Common myeloid progenitor, CD34-positive (primary cell): ENCODE measurements around the gene VEGFB.

ENCODE experiments used
- CTCF ChIA-PET: fragments of 350-600 bp; sonication (Branson Sonifier 250); formaldehyde crosslinking; loops from one replicate; lab custom pipeline; 2021; ENCODE audit warnings: antibody characterized with exemption; lab: Charles Lee
- POLR2A ChIA-PET: fragments of 350-600 bp; sonication (Branson Sonifier 250); formaldehyde crosslinking; loops from one replicate; lab custom pipeline; 2021; ENCODE audit warnings: antibody characterized with exemption; lab: Charles Lee
- DNase-seq, 3 donors: peaks; one replicate each; pipeline versions ENCODE4 v3.0.0 to v3.0.0-alpha.2; 2013
- H3K27ac ChIP-seq, 2 experiments: 1 replicate in 1 of 2; 2 replicates in 1 of 2; pipeline ENCODE4 v1.7.0; 2013; ENCODE audit warnings: inconsistent platforms in 2 of 2, low read length in 2 of 2, mild to moderate bottlenecking in 2 of 2, low read depth in 1 of 2, moderate library complexity in 1 of 2; ENCODE audit not compliant: severe bottlenecking in 2 of 2, insufficient read depth in 1 of 2, poor library complexity in 1 of 2
- H3K27me3 ChIP-seq, 5 experiments: replicated peaks in 2 of 5; 1 replicate in 3 of 5; 2 replicates in 2 of 5; pipeline versions ENCODE4 v1.6.1 to v1.7.0; 2013; ENCODE audit warnings: low read length in 4 of 5, mild to moderate bottlenecking in 2 of 5, moderate library complexity in 2 of 5, inconsistent platforms in 1 of 5; ENCODE audit not compliant: insufficient read depth in 5 of 5, control insufficient read depth in 4 of 5
- H3K36me3 ChIP-seq, 4 experiments: 1 replicate in 2 of 4; 2 replicates in 2 of 4; pipeline versions ENCODE4 v1.6.1 to v1.7.0; 2013; ENCODE audit warnings: low read length in 3 of 4, control low read depth in 1 of 4, mild to moderate bottlenecking in 1 of 4; ENCODE audit not compliant: control insufficient read depth in 4 of 4, insufficient read depth in 4 of 4
- H3K4me1 ChIP-seq, 4 experiments: 1 replicate in 3 of 4; 2 replicates in 1 of 4; pipeline versions ENCODE4 v1.6.1 to v1.7.1; 2013; ENCODE audit warnings: low read length in 3 of 4, mild to moderate bottlenecking in 3 of 4, control low read depth in 1 of 4, inconsistent platforms in 1 of 4, moderate library complexity in 1 of 4; ENCODE audit not compliant: control insufficient read depth in 4 of 4, insufficient read depth in 4 of 4; ENCODE audit errors: control extremely low read depth in 1 of 4
- H3K4me3 ChIP-seq, 7 experiments: 1 replicate in 4 of 7; 2 replicates in 3 of 7; pipeline versions ENCODE4 v1.5.1 to v1.7.0; 2013; ENCODE audit warnings: mild to moderate bottlenecking in 7 of 7, low read length in 6 of 7, moderate library complexity in 6 of 7, inconsistent platforms in 2 of 7, low read depth in 2 of 7, control low read depth in 1 of 7; ENCODE audit not compliant: insufficient read depth in 4 of 7, control insufficient read depth in 1 of 7; ENCODE audit errors: extremely low read depth in 1 of 7
- H3K9me3 ChIP-seq, 5 experiments: 1 replicate in 4 of 5; 2 replicates in 1 of 5; pipeline versions ENCODE4 v1.6.1 to v1.7.1; 2013; ENCODE audit warnings: low read length in 4 of 5, mild to moderate bottlenecking in 2 of 5, inconsistent platforms in 1 of 5, low read depth in 1 of 5, moderate library complexity in 1 of 5; ENCODE audit not compliant: control insufficient read depth in 4 of 5, insufficient read depth in 2 of 5; ENCODE audit errors: control extremely low read depth in 1 of 5
- WGBS: methylation state at CpG from one replicate; pipeline ENCODE4 v1.1.5; 2013; ENCODE audit not compliant: insufficient coverage; 5-methylcytosine and 5-hydroxymethylcytosine counted together

The VEGFB gene

GRCh38 chr11:64229744-64230170 is 4.6 kb upstream of the VEGFB start:
- no peaks in the 10 kb centered on the region for H3K9me3 ChIP-seq
- H3K27ac ChIP-seq = peak overlapping the region in 1 of 2 experiments; percentile 83
- WGBS = 74% methylated on average over 9 of the region's 13 CpGs
- ChIA-PET CTCF (interaction anchor here (1.2 to 5.4 kb wide), 3 partner anchors 24 to 75 kb away, joined by 3 to 58 read pairs (median 4); partner anchors contain the start of gene FERMT3), POLR2A (interaction anchor here (0.8 to 3.1 kb wide), 4 partner anchors 11 to 75 kb away, joined by 3 to 12 read pairs (median 4); partner anchors contain the start of genes FERMT3 and FKBP2)
- no peaks in the 10 kb centered on the region for H3K27me3 ChIP-seq
- H3K4me3 ChIP-seq = peak overlapping the region in 6 of 7 experiments; percentile 73 to 92 (median 82)
- H3K4me1 ChIP-seq = peaks cover 0 to 60% (median 58%) of the 10 kb centered on the region in 4 experiments
- no peak for DNase-seq
- peaks cover 0 to 4% (median 0%) of the 10 kb centered on the region in 4 experiments for H3K36me3 ChIP-seq

- Histone ChIP-seq H3K36me3 (peaks cover 0 to 4% (median 0%) of the 10 kb centered on the region in 4 experiments), H3K4me3 (peak within 1 kb of the TSS; percentile 72 to 92 (median 77)), H3K4me1 (peaks cover 0 to 60% (median 58%) of the 10 kb centered on the region in 4 experiments), H3K27ac (peak within 1 kb of the TSS; percentile 40 to 83), H3K27me3 (no peaks in the 10 kb centered on the region), H3K9me3 (no peaks in the 10 kb centered on the region)
- POLR2A ChIA-PET = interaction anchor here (0.6 to 3.1 kb wide), 5 partner anchors 11 to 71 kb away, joined by 3 to 12 read pairs (median 4); partner anchors contain the start of genes FERMT3 and FKBP2
- under 1% methylated on average over 60 of the region's 62 CpGs for WGBS
- peak; percentile 88 to 93 (median 92) for DNase-seq
- CTCF ChIA-PET = interaction anchor here (0.5 to 5.4 kb wide), 3 partner anchors 24 to 74 kb away, joined by 3 to 58 read pairs (median 4); partner anchors contain the start of gene FERMT3
Measured at GRCh38 chr11:64230171-64230984, 4.0 kb upstream of the VEGFB start, which contains the start of gene DNAJC4. Gene DNAJC4, plus strand, starts transcription at chr11:64230548. Its CDS starts 307 bp downstream, at chr11:64230855.

GRCh38 chr11:64230985-64231365 is 3.4 kb upstream of the VEGFB start:
- ChIA-PET CTCF (interaction anchor here (0.5 to 5.4 kb wide), 3 partner anchors 20 to 70 kb away, joined by 4 to 58 read pairs (median 6); partner anchors contain the start of genes FERMT3 and PLCB3), POLR2A (interaction anchor here (1.2 to 3.1 kb wide), 4 partner anchors 10 to 24 kb away, joined by 3 to 12 read pairs (median 4); partner anchors contain the start of genes FERMT3 and FKBP2)
- 0% methylated on average over 3 of the region's 8 CpGs for WGBS
- H3K9me3 ChIP-seq = no peaks in the 10 kb centered on the region
- peaks cover 0 to 59% (median 57%) of the 10 kb centered on the region in 4 experiments for H3K4me1 ChIP-seq
- peak overlapping the region; percentile 72 to 92 (median 77) for H3K4me3 ChIP-seq
- peak overlapping the region in 1 of 2 experiments; percentile 83 for H3K27ac ChIP-seq
- DNase-seq = peak; percentile 53 to 86 (median 83)
- H3K27me3 ChIP-seq = no peaks in the 10 kb centered on the region
- H3K36me3 ChIP-seq = peaks cover 0 to 4% (median 0%) of the 10 kb centered on the region in 4 experiments

- no peaks in the 10 kb centered on the region for H3K27me3 ChIP-seq
- CTCF ChIA-PET = interaction anchor here (0.9 to 5.4 kb wide), 5 partner anchors 16 to 71 kb away, joined by 3 to 58 read pairs (median 3); partner anchors contain the start of genes FERMT3 and PLCB3
- H3K4me1 ChIP-seq = peaks cover 0 to 56% (median 53%) of the 10 kb centered on the region in 4 experiments
- WGBS = 84% methylated on average over 6 of the region's 7 CpGs
- H3K9me3 ChIP-seq = no peaks in the 10 kb centered on the region
- POLR2A ChIA-PET = interaction anchor here (1.2 to 3.1 kb wide), 3 partner anchors 10 to 25 kb away, joined by 3 to 12 read pairs (median 4); partner anchors contain the start of genes FERMT3 and FKBP2
- DNase-seq = no peak
- H3K27ac ChIP-seq = no peak overlapping the region
- peaks cover 0 to 4% (median 0%) of the 10 kb centered on the region in 4 experiments for H3K36me3 ChIP-seq
- peak overlapping the region in 1 of 7 experiments; percentile 21 for H3K4me3 ChIP-seq
Measured at GRCh38 chr11:64231546-64231945, 2.8 kb upstream of the VEGFB start.

- no peaks in the 10 kb centered on the region for H3K9me3 ChIP-seq
- no peak for DNase-seq
- no peak overlapping the region for H3K4me3 ChIP-seq
- no peaks in the 10 kb centered on the region for H3K27me3 ChIP-seq
- H3K27ac ChIP-seq = no peak overlapping the region
- peaks cover 0 to 5% (median 3%) of the 10 kb centered on the region in 4 experiments for H3K36me3 ChIP-seq
- 90% methylated on average over 15 of the region's 15 CpGs for WGBS
- POLR2A ChIA-PET = interaction anchor here (1.2 to 3.1 kb wide), 2 partner anchors 9 to 26 kb away, joined by 3 to 12 read pairs; partner anchors contain the start of genes FERMT3 and FKBP2
- CTCF ChIA-PET = interaction anchor here (0.6 to 5.4 kb wide), 9 partner anchors 13 to 1367 kb away, joined by 3 to 58 read pairs (median 5); partner anchors contain the start of genes FERMT3 and PLCB3
- peaks cover 0 to 47% (median 44%) of the 10 kb centered on the region in 4 experiments for H3K4me1 ChIP-seq
Measured at GRCh38 chr11:64232182-64232966, 2.0 kb upstream of the VEGFB start.

- H3K4me3 ChIP-seq = no peak overlapping the region
- H3K36me3 ChIP-seq = peaks cover 0 to 11% (median 6%) of the 10 kb centered on the region in 4 experiments
- H3K27ac ChIP-seq = no peak overlapping the region
- no peaks in the 10 kb centered on the region for H3K27me3 ChIP-seq
- POLR2A ChIA-PET = no interaction called here
- CTCF ChIA-PET = interaction anchor here (0.6 to 5.4 kb wide), 5 partner anchors 13 to 1367 kb away, joined by 3 to 58 read pairs (median 6); partner anchors contain the start of gene FERMT3
- H3K9me3 ChIP-seq = no peaks in the 10 kb centered on the region
- peaks cover 0 to 44% (median 42%) of the 10 kb centered on the region in 4 experiments for H3K4me1 ChIP-seq
- no peak for DNase-seq
- WGBS = 92% methylated on average over 6 of the region's 8 CpGs
Measured at GRCh38 chr11:64232967-64233315, 1.4 kb upstream of the VEGFB start.
